ENCODE data around the gene ZCWPW2. TPM values are rescaled to one million over a fixed set of nuclear protein-coding genes. Genes with fewer than 3 reads are reported as not detected.

The ZCWPW2 gene
- total RNA-seq, 1 experiment from 2014 or later = not detected

GRCh38 chr3:28347374-28348264, 902 bp upstream of the ZCWPW2 start:
- in situ Hi-C loops (cut with HindIII; ENCODE audit: low pct_unique_long_range_greater_than_20kb, low sequenced_read_pairs) = no loop called here
- DNase-seq (ENCODE audit: low read depth) = peak; percentile 12

GRCh38 chr3:28348265-28348628, 274 bp upstream of the ZCWPW2 start:
- in situ Hi-C loops (cut with HindIII; ENCODE audit: low pct_unique_long_range_greater_than_20kb, low sequenced_read_pairs) = no loop called here
- DNase-seq (ENCODE audit: low read depth) = no peak

- DNase-seq (ENCODE audit: low read depth) = no peak
- in situ Hi-C loops (cut with HindIII; ENCODE audit: low pct_unique_long_range_greater_than_20kb, low sequenced_read_pairs) = no loop called here
Observed at GRCh38 chr3:28349469-28350000, 1.0 kb downstream of the ZCWPW2 start.

- in situ Hi-C loops (cut with HindIII; ENCODE audit: low pct_unique_long_range_greater_than_20kb, low sequenced_read_pairs) = no loop called here
- no peak for DNase-seq (ENCODE audit: low read depth)
Observed at GRCh38 chr3:28376424-28376823, 27.9 kb downstream of the ZCWPW2 start.

GRCh38 chr3:28386049-28386448, 37.5 kb downstream of the ZCWPW2 start:
- no peak for DNase-seq (ENCODE audit: low read depth)
- in situ Hi-C loops (cut with HindIII; ENCODE audit: low pct_unique_long_range_greater_than_20kb, low sequenced_read_pairs) = no loop called here

- in situ Hi-C loops (cut with HindIII; ENCODE audit: low pct_unique_long_range_greater_than_20kb, low sequenced_read_pairs) = no loop called here
Observed at GRCh38 chr3:28388978-28389377, 40.5 kb downstream of the ZCWPW2 start.

GRCh38 chr3:28399206-28399605, 50.7 kb downstream of the ZCWPW2 start:
- no peak for DNase-seq (ENCODE audit: low read depth)
- in situ Hi-C loops (cut with HindIII; ENCODE audit: low pct_unique_long_range_greater_than_20kb, low sequenced_read_pairs) = no loop called here

More at GRCh38 chr3:28388978-28389377, 40.5 kb downstream of the ZCWPW2 start:
- no peak for DNase-seq (ENCODE audit: low read depth)

- DNase-seq (ENCODE audit: low read depth) = no peak
- in situ Hi-C loops (cut with HindIII; ENCODE audit: low pct_unique_long_range_greater_than_20kb, low sequenced_read_pairs) = no loop called here
Observed at GRCh38 chr3:28406241-28406640, 57.7 kb downstream of the ZCWPW2 start.

GRCh38 chr3:28449398-28449797, 100.9 kb downstream of the ZCWPW2 start:
- in situ Hi-C loops (cut with HindIII; ENCODE audit: low pct_unique_long_range_greater_than_20kb, low sequenced_read_pairs) = no loop called here
- DNase-seq (ENCODE audit: low read depth) = no peak

- DNase-seq (ENCODE audit: low read depth) = no peak
- in situ Hi-C loops (cut with HindIII; ENCODE audit: low pct_unique_long_range_greater_than_20kb, low sequenced_read_pairs) = no loop called here
Observed at GRCh38 chr3:28462866-28463265, 114.3 kb downstream of the ZCWPW2 start.

- in situ Hi-C loops (cut with HindIII; ENCODE audit: low pct_unique_long_range_greater_than_20kb, low sequenced_read_pairs) = no loop called here
- no peak for DNase-seq (ENCODE audit: low read depth)
Observed at GRCh38 chr3:28467414-28467813, 118.9 kb downstream of the ZCWPW2 start.

- peak; percentile 5 for DNase-seq (ENCODE audit: low read depth)
- in situ Hi-C loops (cut with HindIII; ENCODE audit: low pct_unique_long_range_greater_than_20kb, low sequenced_read_pairs) = no loop called here
Observed at GRCh38 chr3:28476194-28476593, 127.7 kb downstream of the ZCWPW2 start.

- in situ Hi-C loops (cut with HindIII; ENCODE audit: low pct_unique_long_range_greater_than_20kb, low sequenced_read_pairs) = no loop called here
Observed at GRCh38 chr3:28476764-28477163, 128.2 kb downstream of the ZCWPW2 start.

GRCh38 chr3:28485164-28485563, 136.6 kb downstream of the ZCWPW2 start:
- no peak for DNase-seq (ENCODE audit: low read depth)
- in situ Hi-C loops (cut with HindIII; ENCODE audit: low pct_unique_long_range_greater_than_20kb, low sequenced_read_pairs) = no loop called here

More at GRCh38 chr3:28476764-28477163, 128.2 kb downstream of the ZCWPW2 start:
- DNase-seq (ENCODE audit: low read depth) = no peak

GRCh38 chr3:28495301-28495700, 146.8 kb downstream of the ZCWPW2 start:
- in situ Hi-C loops (cut with HindIII; ENCODE audit: low pct_unique_long_range_greater_than_20kb, low sequenced_read_pairs) = no loop called here
- no peak for DNase-seq (ENCODE audit: low read depth)

GRCh38 chr3:28502397-28502937, 153.9 kb downstream of the ZCWPW2 start:
- in situ Hi-C loops (cut with HindIII; ENCODE audit: low pct_unique_long_range_greater_than_20kb, low sequenced_read_pairs) = no loop called here
- no peak for DNase-seq (ENCODE audit: low read depth)

GRCh38 chr3:28504976-28505375, 156.5 kb downstream of the ZCWPW2 start:
- in situ Hi-C loops (cut with HindIII; ENCODE audit: low pct_unique_long_range_greater_than_20kb, low sequenced_read_pairs) = no loop called here
- DNase-seq (ENCODE audit: low read depth) = no peak

- in situ Hi-C loops (cut with HindIII; ENCODE audit: low pct_unique_long_range_greater_than_20kb, low sequenced_read_pairs) = no loop called here
- no peak for DNase-seq (ENCODE audit: low read depth)
Observed at GRCh38 chr3:28521663-28522062, 173.1 kb downstream of the ZCWPW2 start.

- DNase-seq (ENCODE audit: low read depth) = no peak
- in situ Hi-C loops (cut with HindIII; ENCODE audit: low pct_unique_long_range_greater_than_20kb, low sequenced_read_pairs) = no loop called here
Observed at GRCh38 chr3:28542351-28542750, 193.8 kb downstream of the ZCWPW2 start.
